Activated gamma-delta T cell (primary cell): ENCODE results near the gene NDC1.
A peak's percentile ranks its signal among the peaks of the same experiment; 100 is the strongest.
"Not testable (repeated sequence)": the region's sequence is repeated elsewhere in the genome, so short reads cannot be mapped to it uniquely, and the experiment has no call there.

Experiments
- DNase-seq: peaks from one replicate; lab custom pipeline; 2025; lab: John Stamatoyannopoulos, UW

The NDC1 gene

GRCh38 chr1:53763911-53764310, 74.2 kb downstream of the NDC1 start:
- no peak for DNase-seq

- DNase-seq: no peak
These were observed 74.6 kb downstream of the NDC1 start for GRCh38 chr1:53763461-53763860.

- not testable (repeated sequence) for DNase-seq
These were observed 77.6 kb downstream of the NDC1 start for GRCh38 chr1:53760497-53760896.

- no peak for DNase-seq
These were observed 82.2 kb downstream of the NDC1 start for GRCh38 chr1:53755874-53756273.

- DNase-seq: no peak
These were observed 83.4 kb downstream of the NDC1 start for GRCh38 chr1:53754484-53755312.

GRCh38 chr1:53752281-53752680, 85.8 kb downstream of the NDC1 start:
- no peak for DNase-seq

- no peak for DNase-seq
These were observed 90.3 kb downstream of the NDC1 start for GRCh38 chr1:53747841-53748240.

- no peak for DNase-seq
These were observed 97.4 kb downstream of the NDC1 start for GRCh38 chr1:53740621-53741105.

- DNase-seq: peak; percentile 36
These were observed 98.9 kb downstream of the NDC1 start, which contains the start of gene GLIS1 for GRCh38 chr1:53739109-53739681. Gene GLIS1 (minus strand): TSS chr1:53739164. CDS start chr1:53738064, 1,100 bp downstream.

- DNase-seq: no peak
These were observed 99.6 kb downstream of the NDC1 start for GRCh38 chr1:53738205-53739108.

- no peak for DNase-seq
These were observed 100.4 kb downstream of the NDC1 start for GRCh38 chr1:53737648-53738204.

GRCh38 chr1:53736290-53736689, 101.8 kb downstream of the NDC1 start:
- DNase-seq: no peak

GRCh38 chr1:53735681-53736080, 102.4 kb downstream of the NDC1 start:
- DNase-seq: no peak

GRCh38 chr1:53735261-53735660, 102.8 kb downstream of the NDC1 start:
- DNase-seq: no peak

- no peak for DNase-seq
These were observed 103.4 kb downstream of the NDC1 start for GRCh38 chr1:53734650-53735211.

- DNase-seq: no peak
These were observed 104.0 kb downstream of the NDC1 start for GRCh38 chr1:53733975-53734649.

- no peak for DNase-seq
These were observed 104.6 kb downstream of the NDC1 start for GRCh38 chr1:53733447-53733931.

- no peak for DNase-seq
These were observed 105.2 kb downstream of the NDC1 start for GRCh38 chr1:53732912-53733317.

- no peak for DNase-seq
These were observed 105.7 kb downstream of the NDC1 start for GRCh38 chr1:53732409-53732808.

- no peak for DNase-seq
These were observed 106.3 kb downstream of the NDC1 start for GRCh38 chr1:53731779-53732305.
